Activated CD4-positive, alpha-beta T cell treated with anti-CD3 and anti-CD28 coated beads, Interleukin-2, amount 50 U/mL, for 16 hours (primary cell): Measurements from ENCODE around the gene DLG2.
"Not testable (repeated sequence)": the region's sequence is repeated elsewhere in the genome, so short reads cannot be mapped to it uniquely, and the experiment has no call there.

Source experiments
- DNase-seq: peaks from one replicate; pipeline ENCODE4 v3.0.0-alpha.2; 2020

The DLG2 gene

DNA sequence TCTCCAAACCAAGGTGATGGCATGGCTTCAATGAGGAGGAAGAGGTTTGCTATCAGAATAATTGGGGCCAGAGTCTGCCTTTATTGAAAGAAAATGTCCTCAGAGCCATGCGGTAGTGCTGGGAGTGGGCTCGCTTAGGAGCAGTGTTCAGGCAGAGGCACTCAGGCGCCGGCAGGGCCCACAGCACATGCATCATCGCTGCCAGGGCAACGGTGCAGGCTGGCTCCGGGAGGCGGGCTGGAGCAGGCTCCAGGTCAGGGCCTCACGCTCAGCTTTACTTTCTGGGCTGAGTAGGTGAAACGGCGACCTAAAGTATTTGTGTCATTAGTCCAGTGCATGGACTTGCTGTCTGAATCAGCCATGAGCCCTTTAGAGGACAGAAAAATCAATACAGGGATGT lies 2171.1 kb downstream of the DLG2 start:
- DNase-seq: no peak

DNA sequence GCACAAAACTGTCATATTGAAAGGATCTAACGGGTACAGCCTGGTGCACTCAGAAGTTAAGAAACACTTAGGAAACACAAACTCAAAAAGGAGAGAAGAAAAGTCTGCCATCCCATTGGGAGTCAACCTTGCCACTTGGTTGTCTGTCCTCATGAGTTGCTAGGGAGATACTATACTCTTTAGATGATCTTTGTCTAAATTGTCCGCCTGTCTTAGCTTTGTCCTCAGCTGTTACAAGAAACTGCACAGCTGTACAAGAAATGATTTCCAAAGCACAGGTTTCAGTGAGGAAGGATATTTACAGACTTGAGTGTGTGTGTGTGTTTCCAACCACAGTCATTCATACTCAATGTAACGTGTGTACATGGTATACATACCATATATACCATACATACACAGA lies 2171.8 kb downstream of the DLG2 start:
- DNase-seq: no peak

DNA sequence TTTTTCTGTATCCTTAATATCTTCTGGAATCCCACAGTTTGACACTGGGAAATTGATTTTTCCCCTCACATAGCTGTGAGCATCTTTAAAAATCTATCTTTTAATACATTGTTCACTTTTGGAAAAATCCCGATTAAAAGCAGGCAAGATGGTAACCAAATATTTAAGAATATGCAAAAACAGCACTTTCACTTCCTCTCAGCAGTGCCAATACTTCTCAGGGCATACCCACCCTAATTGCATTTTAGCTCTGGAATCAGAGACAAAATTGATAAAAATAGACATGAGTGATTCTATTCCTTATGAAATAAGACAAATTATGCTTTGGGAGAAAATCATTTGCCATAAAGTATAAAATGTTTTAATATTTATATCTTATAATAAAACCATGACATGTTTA lies 2172.5 kb downstream of the DLG2 start:
- no peak for DNase-seq

- DNase-seq: no peak
Measured at GRCh38 chr11:83449338-83449913, 2177.7 kb downstream of the DLG2 start.

DNA sequence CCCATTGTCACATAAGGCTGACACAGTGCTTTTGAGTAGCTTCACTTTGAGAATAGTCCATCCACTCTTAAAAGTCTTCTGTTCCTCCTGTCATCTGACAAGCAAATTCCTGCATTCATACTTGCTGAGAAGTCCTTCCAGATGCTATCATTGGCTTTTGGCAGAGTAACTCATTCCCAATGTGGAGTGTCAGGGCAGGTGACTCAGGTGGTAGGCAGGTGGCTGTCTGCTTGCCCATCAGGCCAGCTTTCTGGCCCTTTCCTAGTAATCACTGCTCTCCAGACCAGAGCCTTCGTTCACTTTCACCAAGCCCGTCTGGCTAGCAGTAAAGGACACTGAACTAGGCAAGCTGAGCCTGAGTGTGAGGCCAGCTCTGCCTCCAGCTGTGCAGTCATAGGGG lies 2178.5 kb downstream of the DLG2 start:
- no peak for DNase-seq

GRCh38 chr11:83443880-83444279 lies 2183.3 kb downstream of the DLG2 start:
- not testable (repeated sequence) for DNase-seq

GRCh38 chr11:83441601-83442000 lies 2185.5 kb downstream of the DLG2 start:
- DNase-seq: no peak

- DNase-seq: no peak
Measured at GRCh38 chr11:83441171-83441570, 2186.0 kb downstream of the DLG2 start.

DNA sequence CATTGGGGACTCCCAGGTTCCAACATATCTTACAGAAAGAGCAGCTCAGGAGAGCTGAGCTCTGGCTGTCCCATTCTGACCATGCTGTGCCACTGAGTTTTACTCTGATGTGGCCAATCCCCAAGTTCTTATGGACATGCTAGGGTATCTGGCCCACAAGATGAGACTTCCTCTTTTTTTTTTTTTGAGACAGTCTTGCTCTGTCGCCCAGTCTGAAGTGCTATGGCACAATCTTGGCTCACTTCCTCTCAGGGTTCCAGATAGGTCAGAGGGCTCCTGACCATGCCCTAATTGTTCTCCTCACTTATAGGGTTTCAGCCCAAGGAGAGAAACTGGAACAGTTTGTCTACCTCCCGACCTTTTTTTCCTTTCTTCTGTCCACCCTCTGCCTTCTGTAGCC lies 2188.7 kb downstream of the DLG2 start:
- DNase-seq: no peak

DNA sequence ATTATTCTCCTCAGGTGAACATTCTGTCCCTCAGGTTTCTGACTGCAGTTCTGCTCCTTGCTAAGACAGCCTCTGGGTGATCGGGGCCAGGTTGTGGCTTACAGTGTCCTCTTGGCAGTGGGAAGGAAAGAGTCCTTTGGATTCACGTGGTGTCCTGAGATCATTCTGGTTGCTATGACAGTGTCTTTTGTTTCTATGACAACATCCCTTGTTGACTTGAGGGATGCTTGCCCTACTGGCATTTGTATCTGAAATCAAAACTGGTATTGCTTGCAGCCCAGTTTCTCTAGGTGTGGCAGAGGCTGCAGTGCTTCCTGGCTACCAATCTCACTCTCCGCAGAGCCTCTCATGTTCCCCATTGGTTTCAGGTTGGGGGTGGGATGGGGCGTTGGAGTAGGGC lies 2189.2 kb downstream of the DLG2 start:
- DNase-seq: no peak

- no peak for DNase-seq
Measured at GRCh38 chr11:83436855-83437254, 2190.3 kb downstream of the DLG2 start.

DNA sequence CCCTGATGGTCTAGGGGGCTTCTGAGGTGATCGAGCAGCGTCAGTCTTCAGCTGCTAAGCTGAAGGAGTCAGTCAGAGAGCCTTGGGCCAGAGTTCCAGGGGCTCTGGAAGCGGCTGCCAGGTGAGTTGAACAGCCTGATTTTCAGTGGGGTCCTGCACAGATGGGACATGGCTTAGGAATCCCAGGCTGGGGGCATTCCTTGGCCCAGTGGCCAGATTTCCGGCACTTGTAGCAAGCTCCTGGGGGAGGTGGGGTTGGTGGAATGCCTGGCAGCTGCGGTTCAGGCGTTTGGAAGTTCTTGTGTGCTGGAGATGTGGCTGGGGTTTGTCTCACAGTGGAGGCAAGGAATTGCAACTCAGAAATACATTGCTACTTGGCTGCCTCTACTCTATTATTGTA lies 2192.3 kb downstream of the DLG2 start:
- not testable (repeated sequence) for DNase-seq

DNA sequence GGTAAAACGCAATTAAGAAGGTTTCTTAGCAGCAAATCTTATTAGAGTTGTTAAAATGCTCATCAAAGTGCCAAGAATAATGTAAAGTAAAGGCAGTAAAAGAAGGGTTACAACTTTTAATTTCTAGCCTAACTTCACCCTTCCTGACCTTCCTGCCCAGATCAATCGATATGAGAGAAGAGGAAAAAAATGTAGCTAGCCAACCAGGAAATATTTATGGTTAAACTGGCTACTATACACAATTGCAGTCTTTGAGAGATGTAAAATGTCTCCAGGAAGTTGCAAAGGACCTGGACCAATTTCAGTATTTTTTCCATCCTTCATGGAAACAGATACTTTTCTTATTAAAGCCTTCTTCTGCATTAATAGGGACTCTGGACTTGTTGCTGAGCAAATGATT lies 2199.2 kb downstream of the DLG2 start:
- no peak for DNase-seq

DNA sequence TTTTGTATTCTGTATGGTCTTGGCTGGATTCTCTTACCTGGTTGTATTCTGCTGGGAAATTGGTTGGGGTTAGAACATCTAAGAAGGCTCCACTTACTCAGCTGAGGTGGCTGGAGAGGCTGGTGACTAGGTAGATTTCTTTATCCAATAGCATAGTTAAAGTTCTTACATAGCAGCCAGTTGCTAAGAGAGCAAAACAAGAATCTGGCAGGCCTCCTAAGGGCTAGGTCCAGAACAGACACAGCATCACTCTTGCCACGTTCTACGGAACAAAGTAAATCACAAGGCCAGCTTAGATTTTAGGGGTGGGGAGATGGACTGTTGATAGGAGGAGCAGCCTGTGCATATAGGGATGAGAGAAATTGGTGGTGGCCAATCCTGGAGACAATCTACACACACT lies 2199.6 kb downstream of the DLG2 start:
- no peak for DNase-seq

- DNase-seq: no peak
Measured at GRCh38 chr11:83425137-83425466, 2202.0 kb downstream of the DLG2 start.

- no peak for DNase-seq
Measured at GRCh38 chr11:83424376-83425136, 2202.6 kb downstream of the DLG2 start.

DNA sequence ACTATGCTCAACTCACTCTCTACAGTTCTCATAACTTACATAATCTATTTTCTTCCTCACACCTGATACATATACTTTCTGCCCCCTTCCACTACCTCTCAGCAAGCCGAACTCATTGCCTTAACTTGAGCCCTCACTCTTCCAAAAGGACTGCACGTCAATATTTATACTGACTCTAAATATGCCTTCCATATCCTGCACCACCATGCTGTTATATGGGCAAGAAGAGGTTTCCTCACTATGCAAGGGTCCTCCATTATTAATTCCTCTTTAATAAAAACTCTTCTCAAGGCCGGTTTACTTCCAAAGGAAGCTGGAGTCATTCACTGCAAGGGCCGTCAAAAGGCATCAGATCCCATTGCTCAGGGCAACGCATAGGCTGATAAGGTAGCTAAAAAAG lies 2204.5 kb downstream of the DLG2 start:
- not testable (repeated sequence) for DNase-seq

- no peak for DNase-seq
Measured at GRCh38 chr11:83410605-83411565, 2216.3 kb downstream of the DLG2 start.

DNA sequence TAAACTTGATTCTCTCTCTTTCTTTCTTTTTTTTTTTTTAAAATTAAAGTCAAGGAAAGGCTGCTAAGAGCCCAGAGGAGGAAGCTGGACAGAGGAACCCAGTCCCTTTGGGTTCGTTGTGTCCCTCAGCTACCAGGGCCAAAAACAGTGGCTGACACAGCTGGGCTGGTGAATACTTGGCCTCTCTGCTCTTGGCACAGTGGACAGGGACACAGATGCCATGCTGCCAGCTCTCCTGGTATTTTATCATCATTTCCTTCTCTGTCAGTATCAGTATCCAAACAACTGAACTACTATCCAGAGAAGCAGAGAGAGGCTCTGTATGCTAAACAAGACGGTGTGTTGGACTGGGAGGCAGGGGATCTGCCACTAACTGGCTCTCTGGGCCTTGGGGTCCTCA lies 2217.3 kb downstream of the DLG2 start:
- DNase-seq: no peak

GRCh38 chr11:83409476-83409875 lies 2217.7 kb downstream of the DLG2 start:
- DNase-seq: no peak

DNA sequence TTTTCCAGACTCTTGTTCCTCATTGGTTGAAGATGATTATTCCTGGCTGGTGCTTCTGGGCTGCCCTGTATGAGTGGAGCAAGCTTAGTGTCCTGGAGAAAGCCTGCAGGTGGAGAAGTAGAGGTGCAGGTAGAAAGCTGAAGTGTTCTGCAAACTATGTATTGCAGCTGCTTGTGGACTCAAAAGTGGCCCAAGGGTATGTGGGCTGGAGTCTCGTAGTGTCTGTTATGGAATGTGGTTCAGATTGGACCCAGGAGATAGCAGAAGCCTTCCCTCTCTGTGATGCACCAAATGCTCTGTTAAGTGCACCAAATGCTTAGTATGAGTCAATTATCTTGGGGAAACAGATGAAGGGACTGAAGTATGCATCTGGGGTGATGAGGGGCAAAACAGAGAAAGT lies 2218.2 kb downstream of the DLG2 start:
- DNase-seq: no peak
